RCC 7860 (cell line): ENCODE results near the gene FNDC3B.

Experiments
- DNase-seq: peaks from one replicate; pipeline ENCODE4 v3.0.0-alpha.2; 2015; ENCODE audit warnings: low spot score
- FAIRE-seq: peaks from 2 replicates; lab custom pipeline; 2012; peaks lifted over from hg19 to GRCh38; lab: Jason Lieb, UNC

Gene FNDC3B

GRCh38 chr3:172051957-172052354, 12.6 kb downstream of the FNDC3B start:
- DNase-seq, result no peak
- no peak for FAIRE-seq

- FAIRE-seq, result no peak
- no peak for DNase-seq
Observed at GRCh38 chr3:172052405-172052804, 13.0 kb downstream of the FNDC3B start.

GRCh38 chr3:172054115-172054764, 14.9 kb downstream of the FNDC3B start:
- DNase-seq (no peak), FAIRE-seq (no peak)

- DNase-seq, result no peak
- FAIRE-seq, result no peak
Observed at GRCh38 chr3:172056416-172056815, 17.0 kb downstream of the FNDC3B start.

- DNase-seq, result no peak
- no peak for FAIRE-seq
Observed at GRCh38 chr3:172057059-172057458, 17.7 kb downstream of the FNDC3B start.

- no peak for FAIRE-seq
- DNase-seq, result no peak
Observed at GRCh38 chr3:172057624-172058327, 18.4 kb downstream of the FNDC3B start.

- FAIRE-seq, result no peak
Observed at GRCh38 chr3:172059532-172059931, 20.2 kb downstream of the FNDC3B start.

GRCh38 chr3:172060234-172060633, 20.9 kb downstream of the FNDC3B start:
- DNase-seq (no peak), FAIRE-seq (no peak)

More at GRCh38 chr3:172059532-172059931, 20.2 kb downstream of the FNDC3B start:
- no peak for DNase-seq

- peak; percentile 32 for DNase-seq
Observed at GRCh38 chr3:172061724-172062184, 22.4 kb downstream of the FNDC3B start.

GRCh38 chr3:172062761-172063160, 23.4 kb downstream of the FNDC3B start:
- no peak for FAIRE-seq
- DNase-seq, result no peak

More at GRCh38 chr3:172061724-172062184, 22.4 kb downstream of the FNDC3B start:
- FAIRE-seq, result no peak

- FAIRE-seq (no peak), DNase-seq (no peak)
Observed at GRCh38 chr3:172063456-172064432, 24.4 kb downstream of the FNDC3B start.

- DNase-seq, result peak; percentile 14
- FAIRE-seq, result peak; percentile 15
Observed at GRCh38 chr3:172065527-172065926, 26.1 kb downstream of the FNDC3B start.

GRCh38 chr3:172065967-172066762, 26.8 kb downstream of the FNDC3B start:
- peak; percentile 97 for FAIRE-seq
- peak; percentile 87 for DNase-seq

- FAIRE-seq (no peak), DNase-seq (no peak)
Observed at GRCh38 chr3:172066880-172067796, 27.8 kb downstream of the FNDC3B start.

- FAIRE-seq (no peak), DNase-seq (no peak)
Observed at GRCh38 chr3:172067837-172068440, 28.6 kb downstream of the FNDC3B start.

GRCh38 chr3:172068977-172069376, 29.6 kb downstream of the FNDC3B start:
- no peak for DNase-seq
- FAIRE-seq, result no peak

GRCh38 chr3:172069478-172069877, 30.1 kb downstream of the FNDC3B start:
- no peak for FAIRE-seq
- DNase-seq, result no peak

GRCh38 chr3:172070269-172070668, 30.9 kb downstream of the FNDC3B start:
- no peak for FAIRE-seq
- DNase-seq, result no peak

GRCh38 chr3:172070802-172071201, 31.4 kb downstream of the FNDC3B start:
- DNase-seq, result no peak
- no peak for FAIRE-seq
